Medulla oblongata (tissue), 1 donor: Measurements from ENCODE around the gene CTSK.
"Not testable (repeated sequence)": the region's sequence is repeated elsewhere in the genome, so short reads cannot be mapped to it uniquely, and the experiment has no call there.

Experiments used
- DNase-seq: peaks from one replicate; pipeline ENCODE4 v3.0.0-alpha.2; 2015; ENCODE audit errors: extremely low spot score

The CTSK gene

DNA sequence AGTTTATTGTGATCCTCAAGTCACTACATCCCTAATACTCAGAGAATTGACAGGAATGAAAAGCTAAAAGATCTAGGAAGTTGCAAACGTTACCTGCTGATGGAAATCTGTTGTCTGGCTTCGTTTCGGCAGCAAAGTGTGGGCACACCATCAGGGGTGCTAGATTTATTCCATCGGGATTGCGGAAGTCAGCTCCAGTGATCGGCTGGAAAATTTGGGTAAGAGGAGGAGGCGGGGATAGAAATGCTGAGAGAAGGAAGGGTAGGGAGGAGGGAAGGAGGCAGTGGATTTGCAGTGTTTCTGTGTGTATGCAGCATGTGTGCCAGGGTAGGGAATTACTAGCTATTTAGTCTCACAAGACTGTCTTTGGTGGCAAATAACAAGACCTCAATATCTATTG lies at the start of gene CTSK:
TSS of gene CTSK (minus strand) at position 140 of the 400 bp plus-strand sequence. CDS start 1,455 bp downstream, outside the sequence.
- DNase-seq = no peak

DNA sequence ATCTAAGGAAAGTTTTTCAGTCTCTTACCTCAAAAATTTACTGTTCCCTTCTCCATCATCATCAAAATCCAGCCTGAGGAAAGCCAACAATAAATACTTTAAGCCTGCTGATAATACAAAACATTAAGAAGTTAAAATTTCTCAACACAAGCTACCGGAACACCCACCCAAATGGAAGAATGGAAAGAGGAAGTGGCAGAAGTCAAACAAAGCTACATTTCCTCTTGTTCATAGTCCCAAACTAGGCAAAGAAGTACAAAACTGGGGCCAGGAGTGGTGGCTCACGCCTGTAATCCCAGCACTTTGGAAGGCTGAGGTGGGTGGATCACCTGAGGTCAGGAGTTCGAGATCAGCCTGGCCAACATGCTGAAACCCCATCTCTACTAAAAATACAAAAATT lies 44.7 kb upstream of the CTSK start:
- DNase-seq = peak; percentile 26

DNA sequence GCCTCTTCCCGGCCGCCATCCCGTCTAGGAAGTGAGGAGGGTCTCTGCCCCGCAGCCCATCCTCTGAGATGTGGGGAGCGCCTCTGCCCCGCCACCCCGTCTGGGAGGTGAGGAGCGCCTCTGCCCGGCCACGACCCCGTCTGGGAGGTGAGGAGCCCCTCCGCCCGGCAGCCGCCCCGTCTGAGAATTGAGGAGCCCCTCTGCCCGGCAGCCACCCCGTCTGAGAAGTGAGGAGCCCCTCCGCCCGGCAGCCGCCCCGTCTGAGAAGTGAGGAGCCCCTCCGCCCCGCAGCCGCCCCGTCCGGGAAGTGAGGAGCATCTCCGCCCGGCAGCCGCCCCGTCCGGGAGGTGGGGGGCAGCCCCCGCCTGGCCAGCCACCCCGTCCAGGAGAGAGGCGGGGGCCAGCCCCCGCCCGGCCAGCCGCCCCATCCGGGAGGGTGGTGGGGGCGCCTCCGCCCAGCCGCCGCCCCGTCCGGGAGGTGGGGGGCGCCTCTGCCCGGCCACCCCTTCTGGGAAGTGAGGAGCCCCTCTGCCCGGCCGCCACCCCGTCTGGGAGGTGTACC lies 42.8 kb upstream of the CTSK start:
- not testable (repeated sequence) for DNase-seq

DNA sequence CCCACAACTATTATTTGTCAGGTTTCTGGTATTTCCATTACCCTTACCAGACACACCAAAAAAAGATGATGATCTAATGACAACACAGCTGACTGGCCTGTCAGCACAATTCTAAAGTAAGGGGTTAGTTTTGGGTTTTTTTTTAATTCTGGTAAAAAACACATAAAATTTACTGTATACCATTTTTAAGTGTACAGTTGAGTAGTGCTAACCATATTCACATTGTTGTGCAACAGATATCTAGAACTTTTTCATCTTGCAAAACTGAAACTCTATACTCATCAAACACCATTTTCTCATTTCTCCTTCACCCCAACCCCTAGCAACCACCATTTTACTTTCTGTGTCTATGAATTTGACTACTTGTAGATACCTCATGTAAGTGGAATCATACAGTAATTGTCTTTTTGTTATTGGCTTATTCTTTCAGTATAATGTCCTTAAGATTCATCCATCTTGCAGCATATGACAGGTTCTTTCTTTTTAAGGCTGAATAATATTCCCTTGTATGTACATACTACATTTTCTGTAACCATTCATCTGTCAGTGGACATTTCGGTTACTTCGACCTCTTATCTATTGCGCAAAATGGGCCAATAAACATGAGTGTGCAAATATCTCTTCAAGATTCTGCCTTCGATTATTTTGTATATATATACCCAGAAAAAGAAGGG lies 38.5 kb upstream of the CTSK start:
- DNase-seq = no peak

DNA sequence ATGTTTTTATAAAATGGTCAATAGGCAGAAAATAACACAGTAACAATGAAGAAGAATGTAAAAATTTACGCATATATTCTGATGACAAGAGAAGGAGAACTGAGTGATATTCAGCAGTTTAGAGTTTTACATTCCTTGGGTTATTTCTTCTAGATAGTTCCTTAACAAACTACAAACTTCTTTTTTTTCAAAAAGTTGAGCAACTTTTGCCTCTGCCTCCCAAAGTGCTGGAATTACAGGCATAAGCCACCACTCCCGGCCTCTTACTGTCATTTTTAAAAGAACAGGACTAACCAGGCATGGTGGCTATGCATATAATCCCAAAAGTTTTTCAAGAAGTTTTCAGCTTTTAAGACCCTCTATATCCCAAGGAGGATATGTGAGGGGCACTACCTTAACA lies 35.4 kb upstream of the CTSK start:
- DNase-seq = no peak

DNA sequence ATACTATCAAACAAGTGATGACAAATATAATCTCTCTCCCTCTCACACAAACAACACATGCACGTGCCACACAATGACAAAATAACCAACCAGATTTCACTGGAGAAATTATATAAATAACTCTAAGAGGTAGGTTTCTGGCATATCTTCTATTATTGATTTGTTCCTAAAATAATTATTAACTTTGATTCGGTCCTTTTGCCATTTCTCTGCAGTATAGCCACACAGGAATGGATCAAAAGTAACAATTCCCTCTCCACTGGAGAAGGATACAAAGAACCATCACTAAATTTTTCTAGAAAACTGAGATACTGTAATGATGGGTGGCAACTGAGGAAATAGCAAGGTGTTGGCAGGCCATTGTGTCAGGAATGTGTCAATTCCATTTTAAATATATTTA lies 34.9 kb upstream of the CTSK start:
- DNase-seq = no peak

DNA sequence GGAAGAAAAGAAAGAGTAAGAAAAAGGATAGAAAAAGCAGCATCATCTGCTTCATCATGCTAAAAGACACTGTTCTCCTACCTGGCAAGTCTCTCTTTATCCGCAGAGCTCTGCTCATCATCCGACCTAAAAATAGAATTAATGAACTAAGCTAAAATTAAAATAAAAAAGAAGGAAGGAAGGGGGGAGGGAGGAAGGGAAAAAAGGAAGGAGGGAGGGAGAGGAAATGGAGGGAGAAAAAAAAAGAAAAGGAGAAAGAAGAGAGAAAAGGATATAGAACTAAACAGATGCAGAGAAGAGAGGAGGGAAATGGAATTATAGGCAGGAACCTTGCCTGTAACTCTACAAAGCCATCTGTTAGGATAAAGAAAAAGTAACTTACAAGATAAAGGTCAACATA lies 34.3 kb upstream of the CTSK start:
- DNase-seq = no peak

DNA sequence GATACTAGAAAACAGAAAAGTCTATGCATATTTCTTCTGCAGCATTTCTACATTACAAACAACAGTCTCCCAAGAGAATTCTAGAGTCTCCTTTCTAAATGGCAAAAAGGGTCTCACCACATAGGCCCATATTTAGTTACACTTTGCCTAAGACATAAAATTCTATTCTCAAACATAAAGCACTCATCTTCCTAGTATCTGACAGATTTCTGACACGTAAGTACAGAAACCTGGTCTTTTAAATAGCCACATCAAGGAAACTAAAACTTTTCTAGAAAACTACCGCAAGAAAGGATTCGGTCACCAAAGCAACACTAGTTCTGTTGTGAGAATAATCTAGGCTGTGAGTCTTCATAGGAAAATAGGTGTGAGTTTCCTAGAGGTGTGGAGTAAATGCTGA lies 33.6 kb upstream of the CTSK start:
- no peak for DNase-seq

DNA sequence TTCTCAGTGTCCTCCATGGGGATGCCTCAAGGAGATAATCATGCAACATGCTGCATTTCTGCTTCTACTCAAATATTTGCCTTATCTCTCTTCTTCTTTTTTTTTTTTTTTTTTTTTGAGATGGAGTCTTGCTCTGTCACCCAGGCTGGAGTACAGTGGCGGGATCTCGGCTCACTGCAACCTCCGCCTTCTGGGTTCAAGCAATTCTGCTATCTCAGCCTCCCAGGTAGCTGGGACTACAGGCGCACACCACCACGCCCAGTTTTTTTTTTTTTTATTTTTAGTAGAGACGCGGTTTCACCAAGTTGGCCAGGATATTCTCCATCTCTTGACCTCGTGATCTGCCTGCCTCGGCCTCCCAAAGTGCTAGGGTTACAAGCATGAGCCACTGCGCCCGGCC lies 32.8 kb upstream of the CTSK start:
- DNase-seq = not testable (repeated sequence)

DNA sequence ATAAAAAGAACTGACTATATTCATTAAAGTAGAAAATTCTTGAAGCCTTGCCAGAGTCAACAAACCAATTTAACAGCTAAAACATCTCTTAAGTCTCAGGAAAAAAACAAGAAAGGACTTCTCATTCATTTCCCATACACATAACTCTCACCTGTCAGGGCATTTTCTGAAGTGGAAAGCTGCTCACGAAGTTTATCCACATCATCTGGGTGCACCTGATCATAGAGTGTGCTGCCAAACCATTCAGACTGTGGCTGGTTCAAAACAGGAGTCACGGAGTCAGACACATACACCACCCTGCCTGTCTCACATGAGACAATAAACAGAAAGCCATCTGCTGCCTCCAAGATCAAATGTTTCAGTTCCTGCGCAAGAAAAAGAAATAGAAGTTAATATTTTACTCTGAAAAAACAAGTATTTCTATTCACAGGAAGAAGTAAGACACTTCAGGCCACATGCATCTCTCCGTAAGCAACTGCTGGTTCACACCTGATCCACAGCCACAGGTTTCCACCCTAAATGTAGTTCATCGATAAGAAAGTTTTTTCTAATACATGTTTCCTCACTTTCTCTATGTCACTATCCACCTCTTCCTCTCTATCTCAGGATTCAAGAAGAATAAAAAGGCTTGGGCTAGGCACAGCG lies 28.2 kb upstream of the CTSK start:
- no peak for DNase-seq

DNA sequence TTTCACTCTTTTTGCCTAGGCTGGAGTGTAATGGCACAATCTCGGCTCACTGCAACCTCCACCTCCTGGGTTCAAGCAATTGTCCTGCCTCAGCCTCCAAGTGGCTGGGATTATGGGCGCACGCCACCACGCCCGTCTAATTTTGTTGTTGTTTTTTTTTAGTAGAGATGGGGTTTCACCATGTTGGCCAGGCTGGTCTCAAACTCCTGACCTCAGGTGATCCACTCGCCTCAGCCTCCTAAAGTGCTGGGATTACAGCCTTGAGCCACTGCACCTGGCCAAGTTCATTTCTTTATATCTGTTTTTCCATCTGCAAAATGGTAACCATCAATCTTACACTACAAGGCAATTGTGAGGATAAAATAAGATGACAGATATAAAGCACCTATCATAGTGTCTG lies 25.9 kb upstream of the CTSK start:
- not testable (repeated sequence) for DNase-seq

DNA sequence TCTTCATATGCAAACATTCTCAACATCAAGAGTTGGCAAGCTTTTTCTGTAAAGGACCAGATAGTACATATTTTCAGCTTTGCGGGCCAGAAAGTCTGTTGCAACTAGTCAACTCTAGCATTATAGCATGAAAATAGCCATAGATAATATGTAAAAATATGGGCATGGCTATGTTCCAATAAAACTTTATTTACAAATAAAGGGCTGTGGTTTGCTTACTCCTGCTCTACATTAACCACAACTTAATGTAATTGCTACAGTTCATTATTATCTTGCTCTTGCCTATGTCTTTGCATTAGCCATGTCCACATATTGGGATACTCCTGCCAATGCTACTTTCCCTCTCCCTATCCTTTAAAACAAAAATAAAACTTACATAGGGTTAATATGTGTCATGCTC lies 24.5 kb upstream of the CTSK start:
- DNase-seq = no peak

DNA sequence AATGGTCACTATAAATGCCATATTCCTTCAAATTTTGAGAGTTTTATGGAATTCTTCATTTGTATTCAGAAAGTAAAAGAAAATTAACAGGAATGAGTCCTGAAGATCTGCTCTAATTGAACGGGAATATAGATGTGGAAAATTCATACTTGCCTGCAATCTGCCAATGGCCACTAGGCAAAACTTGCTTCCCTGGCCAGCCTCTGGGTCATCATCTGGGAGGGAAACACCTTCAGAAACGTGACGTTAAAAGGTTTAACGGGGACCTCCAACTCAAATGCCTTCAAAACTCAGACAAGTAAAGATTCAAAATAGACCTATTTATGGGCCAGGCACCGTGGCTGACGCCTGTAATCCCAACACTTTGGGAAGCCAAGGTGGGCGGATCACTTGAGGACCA lies 21.7 kb upstream of the CTSK start:
- no peak for DNase-seq

DNA sequence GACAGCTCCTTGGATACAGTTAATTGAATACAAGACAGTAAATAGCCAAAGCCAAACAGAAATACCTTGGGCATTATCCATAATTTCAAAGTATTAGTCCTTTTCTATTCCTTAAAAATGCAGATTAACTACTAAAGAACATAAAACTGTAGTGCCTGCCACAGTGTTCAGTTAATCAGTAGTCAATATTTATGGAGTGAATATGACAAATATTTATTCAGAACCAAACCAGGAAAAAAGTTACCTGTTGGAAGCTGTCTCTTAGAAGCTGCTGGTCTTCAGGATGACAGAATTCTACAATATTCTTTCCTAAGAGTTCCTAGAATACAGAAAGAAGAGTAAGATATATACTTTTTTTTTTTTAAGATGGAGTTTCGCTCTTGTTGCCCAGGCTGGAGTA lies 18.2 kb upstream of the CTSK start:
- DNase-seq = no peak

DNA sequence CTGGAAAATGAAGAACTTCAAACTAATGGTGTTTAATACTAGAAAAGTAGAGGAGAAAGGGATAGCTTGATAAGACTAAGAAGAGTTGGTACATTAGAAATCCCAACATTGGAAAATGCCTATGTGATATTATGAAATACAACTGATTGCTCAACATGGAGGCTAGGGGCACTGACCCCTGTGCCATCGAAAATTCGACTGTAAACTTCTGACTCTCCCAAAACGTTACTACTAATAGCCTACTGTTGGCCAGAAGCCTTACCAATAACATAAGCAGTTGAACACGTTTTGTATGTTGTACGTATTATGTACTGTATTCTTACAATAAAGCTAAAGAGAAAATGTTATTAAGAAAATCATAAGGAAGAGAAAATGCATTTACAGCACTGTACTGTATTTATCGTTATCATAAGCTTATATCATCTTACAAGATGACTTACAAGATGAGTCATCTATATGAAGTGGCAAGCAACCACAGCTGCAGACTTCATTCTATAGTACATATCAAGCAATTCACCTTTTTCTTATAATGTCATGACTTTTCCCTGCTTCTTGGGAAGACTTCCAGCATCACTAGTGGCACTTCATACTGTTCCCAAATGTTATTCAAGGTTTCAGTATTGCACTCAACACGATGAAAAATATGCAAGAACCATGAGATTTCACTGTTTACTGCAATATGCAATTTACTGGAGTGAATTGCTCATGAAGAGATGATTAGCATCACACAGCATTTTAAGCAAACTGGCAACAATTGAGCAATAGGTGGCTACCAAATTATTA lies 12.9 kb upstream of the CTSK start:
- DNase-seq = no peak

DNA sequence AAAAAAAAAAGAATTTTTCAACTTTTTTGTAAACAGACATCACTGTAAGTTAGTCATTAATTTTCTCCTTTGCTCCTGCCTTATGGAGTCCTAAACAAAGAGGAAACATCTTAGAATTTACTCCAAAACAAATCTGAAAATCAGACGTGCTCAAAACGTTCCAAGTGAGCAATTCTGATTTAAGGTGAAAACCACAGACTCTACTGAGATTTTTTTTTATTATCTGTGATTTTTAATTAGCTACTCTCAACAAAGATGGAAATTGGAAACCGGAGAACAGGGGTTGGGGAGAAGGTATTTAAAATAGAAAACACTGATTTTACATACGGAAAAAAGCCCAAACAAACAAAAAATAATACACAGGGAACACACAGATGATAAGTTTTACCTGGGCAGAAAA lies 7.8 kb upstream of the CTSK start:
- DNase-seq = no peak

DNA sequence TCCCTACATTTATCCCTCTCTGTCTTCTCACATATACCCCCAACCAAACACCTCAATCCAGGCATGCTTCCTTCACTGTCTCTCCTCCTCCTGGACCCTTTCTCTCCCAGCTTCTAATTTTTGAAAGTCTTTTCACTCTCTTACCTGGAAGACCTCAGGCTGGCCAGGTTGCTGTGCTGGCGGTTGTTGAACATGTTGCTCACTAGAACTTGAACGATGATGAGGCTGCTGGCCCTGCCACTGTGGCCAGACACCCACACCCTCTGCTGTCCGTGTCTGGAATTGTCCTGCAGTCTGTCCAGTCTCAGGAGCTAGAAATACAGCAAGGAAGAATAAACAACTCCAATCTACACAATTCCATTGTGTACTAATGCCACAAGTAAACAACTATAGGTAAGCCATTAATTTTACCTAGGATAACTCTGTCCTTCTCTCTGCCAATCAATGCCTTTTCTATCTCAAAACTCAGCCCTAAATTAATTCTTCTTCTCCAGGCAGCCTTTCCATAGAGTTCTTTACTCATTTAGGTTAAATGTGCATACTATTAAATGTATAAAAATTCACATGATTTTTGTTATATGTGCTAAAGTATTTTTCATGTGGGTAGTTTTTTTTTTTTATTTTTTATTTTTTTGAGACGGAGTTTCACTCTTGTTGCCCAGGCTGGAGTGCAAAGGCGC lies 5.1 kb upstream of the CTSK start:
- peak; percentile 51 for DNase-seq

DNA sequence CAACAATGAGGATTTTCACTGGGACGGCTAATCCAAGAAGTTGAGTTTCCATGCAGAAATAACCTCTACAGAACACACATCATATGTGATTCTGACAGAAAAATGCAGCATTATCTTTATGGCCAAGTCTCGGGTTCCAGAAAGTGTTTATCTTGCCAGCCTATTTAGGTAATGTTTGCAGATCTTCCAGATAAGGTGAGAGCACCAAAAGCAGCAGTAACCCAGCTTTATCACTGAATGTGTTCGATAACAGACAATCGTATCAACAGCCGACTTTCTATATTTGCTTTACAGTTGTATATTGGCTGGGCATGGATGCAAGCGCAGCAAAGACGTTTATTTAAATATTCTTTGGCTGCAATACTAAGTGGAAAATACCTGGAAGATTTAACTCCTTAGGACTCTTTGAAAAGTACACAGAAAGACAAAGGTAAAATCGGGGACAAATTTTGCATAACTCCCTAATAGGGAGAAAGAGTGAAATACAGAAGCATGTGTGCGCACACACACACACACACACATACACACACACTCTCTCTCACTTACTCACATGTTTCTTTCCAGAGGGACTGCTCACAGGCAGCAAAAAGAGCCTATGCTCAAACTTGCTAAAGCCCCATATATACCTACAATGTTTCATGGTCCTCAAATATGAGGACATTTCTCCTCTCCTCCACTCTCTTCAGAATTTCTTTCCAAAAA lies 3.0 kb upstream of the CTSK start:
- no peak for DNase-seq

DNA sequence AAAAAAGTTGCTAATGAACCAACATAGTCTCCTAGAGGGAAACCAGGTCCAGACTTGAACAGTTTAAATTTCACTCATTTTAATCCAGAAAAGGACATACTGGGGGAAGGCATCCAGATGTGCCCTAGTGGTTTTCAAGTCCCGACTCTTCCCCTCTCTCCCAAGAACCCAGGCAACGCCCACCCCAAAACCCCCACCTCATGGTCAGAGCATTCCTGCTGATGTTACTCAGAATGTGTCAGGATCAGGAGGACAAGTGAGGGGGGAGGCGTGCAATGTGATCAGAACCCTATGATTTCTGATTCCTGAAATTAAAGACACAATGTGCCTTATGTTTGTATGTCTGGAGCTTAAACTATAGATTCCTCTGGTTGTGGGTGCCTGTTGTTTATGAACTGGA lies 1.6 kb upstream of the CTSK start:
- no peak for DNase-seq

DNA sequence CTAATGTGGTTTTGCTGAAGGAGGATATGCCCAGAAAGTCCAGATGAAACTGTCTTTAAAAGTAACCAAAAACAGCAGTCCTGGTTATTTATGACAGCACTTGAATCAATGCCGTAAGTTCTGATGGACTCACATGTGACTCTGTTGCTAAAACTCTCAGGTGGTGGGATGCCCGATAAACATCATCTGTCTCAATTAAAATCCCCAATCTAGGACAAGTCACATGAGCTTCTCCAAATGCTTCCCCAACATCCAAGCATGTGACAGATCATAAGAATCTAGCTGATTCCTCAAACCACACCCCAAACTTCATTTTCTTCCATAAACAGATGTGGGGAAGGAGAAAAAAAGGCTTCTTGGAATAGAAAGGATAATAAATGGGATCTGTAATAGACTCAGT lies 786 bp upstream of the CTSK start:
- DNase-seq = no peak

DNA sequence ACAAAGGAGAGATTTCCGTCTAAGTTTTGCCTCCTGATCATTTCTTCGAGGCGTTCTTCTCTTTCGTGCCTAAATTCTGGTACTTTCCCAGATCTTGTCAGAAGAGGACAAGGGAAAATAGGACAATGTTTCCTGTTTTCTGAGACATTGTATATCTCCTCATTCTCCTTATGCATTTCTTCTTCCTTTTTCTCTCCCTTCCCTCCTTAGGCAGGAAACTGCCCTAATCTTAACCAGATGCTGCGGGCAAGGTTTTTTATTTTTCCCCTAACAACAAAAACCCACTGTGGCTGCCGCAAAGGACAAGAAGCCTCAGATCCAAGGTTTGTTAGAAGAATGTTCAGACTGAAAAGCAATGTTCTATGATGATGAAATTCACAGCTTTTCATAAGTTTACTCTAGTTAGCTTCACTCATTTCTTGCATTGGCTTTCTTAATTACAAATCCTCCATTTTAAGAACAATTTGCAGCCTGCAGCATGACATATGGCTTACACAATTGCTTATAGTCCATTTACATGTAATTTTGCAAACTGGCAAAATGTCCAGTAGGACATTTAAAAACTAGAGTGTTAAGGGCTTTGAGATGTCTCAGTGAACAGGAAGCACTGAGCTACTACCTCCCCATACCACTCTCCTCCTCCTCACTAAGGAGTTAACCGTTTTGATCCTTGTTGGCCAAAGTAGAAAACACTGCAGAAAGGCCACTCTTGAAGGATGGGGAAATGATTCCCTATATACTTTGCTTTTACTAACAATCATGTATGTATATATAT lies 624 bp downstream of the CTSK start:
- DNase-seq = no peak
